GM12878 (cell line): ENCODE data around the gene DLST.

Experiments
- MTA2 ChIP-seq: fragments of 450-650 bp; IDR thresholded peaks from 2 replicates; pipeline ENCODE4 v1.6.1; 2016; ENCODE audit warnings: low read depth, mild to moderate bottlenecking, moderate library complexity
- POLR2A ChIP-seq: IDR thresholded peaks from 2 replicates; pipeline ENCODE4 v1.6.1; 2011; ENCODE audit warnings: low read depth, mild to moderate bottlenecking, low read length
- TF ChIP-seq, protein P1 (sequence below): fragments of 450-650 bp; IDR thresholded peaks from 2 replicates; pipeline ENCODE4 v1.6.1; 2017; ENCODE audit warnings: mild to moderate bottlenecking, moderate library complexity

DNA sequence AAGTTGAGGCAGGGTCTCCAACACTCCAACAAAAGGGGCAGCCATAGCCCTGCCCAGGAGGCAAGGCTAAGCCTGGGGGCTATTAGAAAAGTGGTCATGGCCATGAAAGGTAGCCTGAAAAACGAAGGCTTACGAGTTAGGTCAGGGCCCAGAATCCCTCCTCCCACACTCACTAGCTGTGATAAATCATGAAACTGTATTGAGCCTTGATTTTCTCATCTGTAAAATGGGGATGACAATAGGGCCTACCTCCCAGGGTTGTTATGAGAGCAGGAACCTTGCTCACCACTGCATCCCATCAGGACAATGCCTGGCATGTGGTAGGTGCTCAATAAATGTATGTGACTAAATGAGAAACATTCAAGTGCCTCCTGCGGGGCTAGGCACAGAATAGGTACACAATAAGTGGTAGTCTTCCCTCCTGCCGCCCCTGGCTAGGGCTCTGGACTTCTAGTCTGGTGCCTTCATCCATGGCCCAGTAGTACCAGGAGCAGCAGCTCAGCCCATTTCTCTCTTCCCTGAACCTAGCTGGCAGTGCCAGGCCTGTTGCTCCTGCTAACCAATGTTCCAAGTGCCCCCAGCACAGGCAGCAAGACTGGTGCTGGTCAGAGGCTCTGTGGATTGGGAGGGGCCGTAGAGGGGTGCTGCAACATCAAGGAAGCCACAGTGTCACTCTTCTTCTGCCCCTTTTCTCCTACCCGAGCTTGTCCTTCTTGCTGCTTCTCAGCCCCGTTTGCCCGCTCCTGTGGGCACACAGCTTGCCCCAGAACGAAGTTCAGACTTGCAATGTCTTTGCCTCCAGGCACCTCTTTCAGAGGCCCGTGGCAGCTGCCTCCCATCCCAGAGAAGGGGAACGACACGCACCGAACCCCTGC, 65.9 kb downstream of the DLST start:
- TF ChIP-seq POLR2A (no peak), MTA2 (no peak)
- TF ChIP-seq, protein P1, sequence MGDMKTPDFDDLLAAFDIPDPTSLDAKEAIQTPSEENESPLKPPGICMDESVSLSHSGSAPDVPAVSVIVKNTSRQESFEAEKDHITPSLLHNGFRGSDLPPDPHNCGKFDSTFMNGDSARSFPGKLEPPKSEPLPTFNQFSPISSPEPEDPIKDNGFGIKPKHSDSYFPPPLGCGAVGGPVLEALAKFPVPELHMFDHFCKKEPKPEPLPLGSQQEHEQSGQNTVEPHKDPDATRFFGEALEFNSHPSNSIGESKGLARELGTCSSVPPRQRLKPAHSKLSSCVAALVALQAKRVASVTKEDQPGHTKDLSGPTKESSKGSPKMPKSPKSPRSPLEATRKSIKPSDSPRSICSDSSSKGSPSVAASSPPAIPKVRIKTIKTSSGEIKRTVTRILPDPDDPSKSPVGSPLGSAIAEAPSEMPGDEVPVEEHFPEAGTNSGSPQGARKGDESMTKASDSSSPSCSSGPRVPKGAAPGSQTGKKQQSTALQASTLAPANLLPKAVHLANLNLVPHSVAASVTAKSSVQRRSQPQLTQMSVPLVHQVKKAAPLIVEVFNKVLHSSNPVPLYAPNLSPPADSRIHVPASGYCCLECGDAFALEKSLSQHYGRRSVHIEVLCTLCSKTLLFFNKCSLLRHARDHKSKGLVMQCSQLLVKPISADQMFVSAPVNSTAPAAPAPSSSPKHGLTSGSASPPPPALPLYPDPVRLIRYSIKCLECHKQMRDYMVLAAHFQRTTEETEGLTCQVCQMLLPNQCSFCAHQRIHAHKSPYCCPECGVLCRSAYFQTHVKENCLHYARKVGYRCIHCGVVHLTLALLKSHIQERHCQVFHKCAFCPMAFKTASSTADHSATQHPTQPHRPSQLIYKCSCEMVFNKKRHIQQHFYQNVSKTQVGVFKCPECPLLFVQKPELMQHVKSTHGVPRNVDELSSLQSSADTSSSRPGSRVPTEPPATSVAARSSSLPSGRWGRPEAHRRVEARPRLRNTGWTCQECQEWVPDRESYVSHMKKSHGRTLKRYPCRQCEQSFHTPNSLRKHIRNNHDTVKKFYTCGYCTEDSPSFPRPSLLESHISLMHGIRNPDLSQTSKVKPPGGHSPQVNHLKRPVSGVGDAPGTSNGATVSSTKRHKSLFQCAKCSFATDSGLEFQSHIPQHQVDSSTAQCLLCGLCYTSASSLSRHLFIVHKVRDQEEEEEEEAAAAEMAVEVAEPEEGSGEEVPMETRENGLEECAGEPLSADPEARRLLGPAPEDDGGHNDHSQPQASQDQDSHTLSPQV = no peak
